NCI-H2081 treated with DMSO at 0.1 percent for 48 hours (cell line): ENCODE data around the gene KIAA1210.

ENCODE experiments used
- DNase-seq: peaks from one replicate; lab custom pipeline; 2025; lab: John Stamatoyannopoulos, UW

KIAA1210 gene

GRCh38 chrX:119093991-119094735 lies 33.4 kb downstream of the KIAA1210 start:
- no peak for DNase-seq

GRCh38 chrX:119090627-119091026 lies 37.0 kb downstream of the KIAA1210 start:
- no peak for DNase-seq

- no peak for DNase-seq
Measured at GRCh38 chrX:119089619-119090018, 38.0 kb downstream of the KIAA1210 start.

GRCh38 chrX:119087121-119087520 lies 40.5 kb downstream of the KIAA1210 start:
- DNase-seq: no peak

GRCh38 chrX:119084766-119085165 lies 42.8 kb downstream of the KIAA1210 start:
- DNase-seq: no peak

GRCh38 chrX:119082278-119082677 lies 45.3 kb downstream of the KIAA1210 start:
- no peak for DNase-seq

- no peak for DNase-seq
Measured at GRCh38 chrX:119075270-119076025, 52.2 kb downstream of the KIAA1210 start.

- no peak for DNase-seq
Measured at GRCh38 chrX:119073911-119074310, 53.7 kb downstream of the KIAA1210 start.

GRCh38 chrX:119073200-119073905 lies 54.3 kb downstream of the KIAA1210 start:
- no peak for DNase-seq

GRCh38 chrX:119072744-119073143 lies 54.9 kb downstream of the KIAA1210 start, which contains the start of gene CT47C1:
TSS of gene CT47C1 (plus strand) at chrX:119072993. CDS start at chrX:119073226, 233 bp downstream.
- DNase-seq: no peak

- no peak for DNase-seq
Measured at GRCh38 chrX:119071381-119071780, 56.2 kb downstream of the KIAA1210 start.

- DNase-seq: no peak
Measured at GRCh38 chrX:119069762-119070161, 57.9 kb downstream of the KIAA1210 start.

- DNase-seq: no peak
Measured at GRCh38 chrX:119069128-119069527, 58.5 kb downstream of the KIAA1210 start.

- DNase-seq: peak; percentile 9
Measured at GRCh38 chrX:119067023-119067739, 60.4 kb downstream of the KIAA1210 start.

- no peak for DNase-seq
Measured at GRCh38 chrX:119063428-119063827, 64.2 kb downstream of the KIAA1210 start.

- DNase-seq: no peak
Measured at GRCh38 chrX:119062750-119063374, 64.8 kb downstream of the KIAA1210 start.

- no peak for DNase-seq
Measured at GRCh38 chrX:119055687-119056086, 71.9 kb downstream of the KIAA1210 start.

GRCh38 chrX:119045884-119046283 lies 81.7 kb downstream of the KIAA1210 start:
- no peak for DNase-seq

GRCh38 chrX:119042996-119043395 lies 84.6 kb downstream of the KIAA1210 start:
- no peak for DNase-seq

- DNase-seq: no peak
Measured at GRCh38 chrX:119042040-119042439, 85.6 kb downstream of the KIAA1210 start.

- no peak for DNase-seq
Measured at GRCh38 chrX:119041175-119041574, 86.4 kb downstream of the KIAA1210 start.

- DNase-seq: no peak
Measured at GRCh38 chrX:119040432-119040831, 87.2 kb downstream of the KIAA1210 start.
